VCaP (cell line): Measurements from ENCODE around the gene ABHD10.

ENCODE experiments used
- H3K27ac ChIP-seq: fragments of 450-650 bp; 2 replicates; pipeline ENCODE4 v1.5.1; 2017
- CTCF ChIP-seq: fragments of 450-650 bp; conservative IDR thresholded peaks from 2 replicates; pipeline ENCODE4 v1.5.1; 2017; ENCODE audit warnings: mild to moderate bottlenecking, moderate library complexity

ABHD10 gene

GRCh38 chr3:111975131-111975530 lies 3.7 kb upstream of the ABHD10 start:
- no peak for TF ChIP-seq CTCF
- no peak overlapping the region for H3K27ac ChIP-seq

- peak overlapping the region; percentile 7; the same call in 1 of the 2 replicates for H3K27ac ChIP-seq
- no peak for TF ChIP-seq CTCF
Measured at GRCh38 chr3:111976254-111976653, 2.6 kb upstream of the ABHD10 start.

- peak overlapping the region; percentile 85 for H3K27ac ChIP-seq
- no peak for TF ChIP-seq CTCF
Measured at GRCh38 chr3:111979434-111980038, 710 bp downstream of the ABHD10 start.

- H3K27ac ChIP-seq = no peak overlapping the region; the same call in 1 of the 2 replicates
- no peak for TF ChIP-seq CTCF
Measured at GRCh38 chr3:111980716-111981456, 2.1 kb downstream of the ABHD10 start.

GRCh38 chr3:111981457-111981763 lies 2.6 kb downstream of the ABHD10 start:
- no peak overlapping the region; the same call in 1 of the 2 replicates for H3K27ac ChIP-seq
- no peak for TF ChIP-seq CTCF

GRCh38 chr3:111984636-111985298 lies 5.9 kb downstream of the ABHD10 start:
- no peak for TF ChIP-seq CTCF
- H3K27ac ChIP-seq = no peak overlapping the region

GRCh38 chr3:111986800-111987199 lies 8.0 kb downstream of the ABHD10 start:
- H3K27ac ChIP-seq = no peak overlapping the region
- TF ChIP-seq CTCF = no peak
